Islet of Langerhans (tissue), 1 donor: ENCODE data around the gene RPL22.

Source experiments
- FAIRE-seq: peaks from one replicate; lab custom pipeline; 2011; peaks lifted over from hg19 to GRCh38; lab: Jason Lieb, UNC

Gene RPL22

GRCh38 chr1:6151291-6151822 is 48.0 kb downstream of the RPL22 start:
- FAIRE-seq, result no peak

GRCh38 chr1:6150006-6150938 is 49.1 kb downstream of the RPL22 start:
- no peak for FAIRE-seq

- no peak for FAIRE-seq
Observed at GRCh38 chr1:6149597-6149996, 49.8 kb downstream of the RPL22 start.

GRCh38 chr1:6148497-6149241 is 50.7 kb downstream of the RPL22 start:
- FAIRE-seq, result no peak

GRCh38 chr1:6145864-6146410 is 53.5 kb downstream of the RPL22 start:
- no peak for FAIRE-seq

- FAIRE-seq, result no peak
Observed at GRCh38 chr1:6145396-6145750, 54.0 kb downstream of the RPL22 start.

- FAIRE-seq, result no peak
Observed at GRCh38 chr1:6144647-6145395, 54.6 kb downstream of the RPL22 start.

GRCh38 chr1:6144175-6144574 is 55.2 kb downstream of the RPL22 start:
- FAIRE-seq, result no peak

GRCh38 chr1:6143395-6143794 is 56.0 kb downstream of the RPL22 start:
- no peak for FAIRE-seq

- FAIRE-seq, result no peak
Observed at GRCh38 chr1:6142734-6143133, 56.7 kb downstream of the RPL22 start.

- no peak for FAIRE-seq
Observed at GRCh38 chr1:6142036-6142621, 57.3 kb downstream of the RPL22 start.

GRCh38 chr1:6141592-6141991 is 57.8 kb downstream of the RPL22 start:
- no peak for FAIRE-seq

GRCh38 chr1:6140413-6140812 is 59.0 kb downstream of the RPL22 start:
- FAIRE-seq, result no peak

GRCh38 chr1:6137758-6138157 is 61.6 kb downstream of the RPL22 start:
- FAIRE-seq, result no peak

- no peak for FAIRE-seq
Observed at GRCh38 chr1:6136516-6137220, 62.7 kb downstream of the RPL22 start.
